Measurements from ENCODE around the gene VAC14.
A peak's percentile ranks its signal among the peaks of the same experiment; 100 is the strongest.

Gene VAC14

GRCh38 chr16:70670175-70670574 lies 130.8 kb downstream of the VAC14 start:
- H3K27ac ChIP-seq = no peak overlapping the region

GRCh38 chr16:70665806-70666735 lies 134.9 kb downstream of the VAC14 start:
- TF ChIP-seq CTCF (IDR thresholded peaks at IDR 0.05) = no peak
- DNase-seq (ENCODE audit: low spot score) = no peak

More at GRCh38 chr16:70670175-70670574, 130.8 kb downstream of the VAC14 start:
- no peak overlapping the region for H3K4me3 ChIP-seq
- no peak for TF ChIP-seq CTCF (IDR thresholded peaks at IDR 0.05)
- no peak for DNase-seq (ENCODE audit: low spot score)

GRCh38 chr16:70665113-70665694 lies 135.8 kb downstream of the VAC14 start:
- Histone ChIP-seq H3K27ac (no peak overlapping the region), H3K4me3 (no peak overlapping the region)
- DNase-seq (ENCODE audit: low spot score) = no peak
- no peak for TF ChIP-seq CTCF (IDR thresholded peaks at IDR 0.05)

More at GRCh38 chr16:70665806-70666735, 134.9 kb downstream of the VAC14 start:
- Histone ChIP-seq H3K27ac (no peak overlapping the region), H3K4me3 (no peak overlapping the region)

GRCh38 chr16:70664325-70665112 lies 136.4 kb downstream of the VAC14 start:
- TF ChIP-seq CTCF (IDR thresholded peaks at IDR 0.05) = no peak
- DNase-seq (ENCODE audit: low spot score) = no peak
- H3K27ac ChIP-seq = no peak overlapping the region
- no peak overlapping the region for H3K4me3 ChIP-seq

GRCh38 chr16:70663524-70664324 lies 137.2 kb downstream of the VAC14 start:
- DNase-seq (ENCODE audit: low spot score) = no peak
- no peak for TF ChIP-seq CTCF (IDR thresholded peaks at IDR 0.05)
- peak overlapping the region in 1 of 2 donors; percentile 58 for H3K27ac ChIP-seq
- H3K4me3 ChIP-seq = no peak overlapping the region

- DNase-seq (ENCODE audit: low spot score) = no peak
- peak overlapping the region; percentile 42 to 58 for H3K27ac ChIP-seq
- no peak for TF ChIP-seq CTCF (IDR thresholded peaks at IDR 0.05)
- H3K4me3 ChIP-seq = no peak overlapping the region
Observed at GRCh38 chr16:70662991-70663523, 137.9 kb downstream of the VAC14 start.
